H9 (cell line): ENCODE measurements around the gene MYOF. TPM values are rescaled to one million over a fixed set of nuclear protein-coding genes. Genes with fewer than 3 reads are reported as not detected.

Source experiments
- DNase-seq: peaks from one replicate; pipeline ENCODE4 v3.0.0-alpha.2; 2017
- H2AFZ ChIP-seq: one replicate; pipeline ENCODE4 v1.6.1; 2013; ENCODE audit warnings: mild to moderate bottlenecking, low read length, control low read depth, moderate library complexity
- H2AK5ac ChIP-seq: 2 replicates; pipeline ENCODE4 v1.6.1; 2013; ENCODE audit warnings: low read length, control low read depth, mixed read lengths; ENCODE audit not compliant: insufficient read length
- H2BK120ac ChIP-seq: one replicate; pipeline ENCODE4 v1.6.1; 2013; ENCODE audit warnings: low read depth, mild to moderate bottlenecking, low read length, control low read depth, inconsistent platforms; ENCODE audit not compliant: poor library complexity, severe bottlenecking
- H2BK12ac ChIP-seq: 2 replicates; pipeline ENCODE4 v1.6.1; 2013; ENCODE audit warnings: low read length, control low read depth, mixed read lengths, low read depth; ENCODE audit not compliant: insufficient read length
- H2BK15ac ChIP-seq: 2 replicates; pipeline ENCODE4 v1.6.1; 2013; ENCODE audit warnings: low read depth, low read length, control low read depth
- H2BK20ac ChIP-seq: one replicate; pipeline ENCODE4 v1.6.1; 2013; ENCODE audit warnings: low read depth, mild to moderate bottlenecking, low read length, control low read depth, inconsistent platforms; ENCODE audit not compliant: poor library complexity, severe bottlenecking
- H2BK5ac ChIP-seq: 2 replicates; pipeline ENCODE4 v1.6.1; 2013; ENCODE audit warnings: low read length, control low read depth, mixed read lengths; ENCODE audit not compliant: insufficient read length
- H3K14ac ChIP-seq: 2 replicates; pipeline ENCODE4 v1.6.1; 2013; ENCODE audit warnings: low read length, control low read depth; ENCODE audit not compliant: insufficient read depth
- H3K18ac ChIP-seq: 2 replicates; pipeline ENCODE4 v1.6.1; 2013; ENCODE audit warnings: low read depth, mild to moderate bottlenecking, mixed read lengths, low read length, control low read depth; ENCODE audit not compliant: insufficient read length
- H3K23ac ChIP-seq: 2 replicates; pipeline ENCODE4 v1.6.1; 2013; ENCODE audit warnings: low read length, control low read depth, mixed read lengths, low read depth; ENCODE audit not compliant: insufficient read length
- H3K23me2 ChIP-seq: 2 replicates; pipeline ENCODE4 v1.6.1; 2013; ENCODE audit warnings: low read depth, mild to moderate bottlenecking, mixed read lengths, low read length, control low read depth; ENCODE audit not compliant: insufficient read length, poor library complexity, severe bottlenecking
- H3K27ac ChIP-seq: 2 replicates; pipeline ENCODE4 v1.5.1; 2013; ENCODE audit warnings: low read length, control low read depth, mixed read lengths, low read depth; ENCODE audit not compliant: insufficient read length
- H3K27me3 ChIP-seq: 2 replicates; pipeline ENCODE4 v1.6.1; 2013; ENCODE audit warnings: low read length, control low read depth, inconsistent platforms; ENCODE audit not compliant: insufficient read depth
- H3K4ac ChIP-seq: 2 replicates; pipeline ENCODE4 v1.6.1; 2013; ENCODE audit warnings: low read depth, mild to moderate bottlenecking, control low read depth, inconsistent platforms, low read length, moderate library complexity
- H3K4me1 ChIP-seq: 2 replicates; pipeline ENCODE4 v1.6.1; 2013; ENCODE audit warnings: low read length, control low read depth, inconsistent platforms; ENCODE audit not compliant: insufficient read depth
- H3K4me2 ChIP-seq: 2 replicates; pipeline ENCODE4 v1.6.1; 2013; ENCODE audit warnings: low read length, control low read depth, mixed read lengths; ENCODE audit not compliant: insufficient read length, insufficient read depth
- H3K56ac ChIP-seq: 2 replicates; pipeline ENCODE4 v1.6.1; 2013; ENCODE audit warnings: low read depth, mild to moderate bottlenecking, mixed read lengths, low read length, control low read depth; ENCODE audit not compliant: insufficient read length
- H3K79me1 ChIP-seq: 2 replicates; pipeline ENCODE4 v1.6.1; 2013; ENCODE audit warnings: low read depth, mild to moderate bottlenecking, moderate library complexity, low read length, control low read depth, inconsistent platforms; ENCODE audit not compliant: insufficient read depth, poor library complexity, severe bottlenecking
- H3K79me2 ChIP-seq: 2 replicates; pipeline ENCODE4 v1.6.1; 2013; ENCODE audit warnings: low read length, control low read depth, inconsistent platforms; ENCODE audit not compliant: insufficient read depth
- H3K9ac ChIP-seq: 2 replicates; pipeline ENCODE4 v1.6.1; 2013; ENCODE audit warnings: low read length, control low read depth, mixed read lengths; ENCODE audit not compliant: insufficient read length; ENCODE audit errors: extremely low read depth
- H3K9me3 ChIP-seq: one replicate; pipeline ENCODE4 v1.6.1; 2013; ENCODE audit warnings: low read depth, low read length, inconsistent platforms; ENCODE audit not compliant: control insufficient read depth
- H3T11ph ChIP-seq: one replicate; pipeline ENCODE4 v1.6.1; 2013; ENCODE audit warnings: mild to moderate bottlenecking, low read length, control low read depth, inconsistent platforms
- H4K20me1 ChIP-seq: one replicate; pipeline ENCODE4 v1.6.1; 2013; ENCODE audit not compliant: control insufficient read depth, insufficient read length, insufficient read depth
- H4K5ac ChIP-seq: 2 replicates; pipeline ENCODE4 v1.6.1; 2013; ENCODE audit warnings: low read depth, mild to moderate bottlenecking, mixed read lengths, low read length, control low read depth; ENCODE audit not compliant: insufficient read length
- H4K8ac ChIP-seq: replicated peaks from 2 replicates; pipeline ENCODE4 v1.6.1; 2013; ENCODE audit warnings: low read length, control low read depth, mixed read lengths, low read depth; ENCODE audit not compliant: insufficient read length
- H4K91ac ChIP-seq: 2 replicates; pipeline ENCODE4 v1.6.1; 2013; ENCODE audit warnings: low read depth, mild to moderate bottlenecking, moderate library complexity, mixed read lengths, low read length, control low read depth; ENCODE audit not compliant: insufficient read length
- H3K27ac Mint-ChIP-seq, 3 experiments: 2 replicates in 2 of 3; 3 replicates in 1 of 3; pipeline ENCODE4 v1.8.0; 2020 to 2021; ENCODE audit warnings: mixed read lengths in 3 of 3, mild to moderate bottlenecking in 1 of 3, moderate library complexity in 1 of 3
- H3K27me3 Mint-ChIP-seq: 2 replicates; pipeline ENCODE4 v1.8.0; 2021; ENCODE audit warnings: low read depth, mild to moderate bottlenecking, moderate library complexity, mixed read lengths
- H3K36me3 Mint-ChIP-seq, 3 experiments: 2 replicates in 2 of 3; 3 replicates in 1 of 3; pipeline ENCODE4 v1.8.0; 2020 to 2021; ENCODE audit warnings: low read depth in 3 of 3, mixed read lengths in 3 of 3; ENCODE audit not compliant: insufficient read depth in 1 of 3
- H3K4me1 Mint-ChIP-seq, 2 experiments: 2 replicates each; pipeline ENCODE4 v1.8.0; 2020; ENCODE audit warnings: mixed read lengths in 2 of 2
- H3K4me3 Mint-ChIP-seq, 2 experiments: 2 replicates in 1 of 2; 3 replicates in 1 of 2; pipeline ENCODE4 v1.8.0; 2020 to 2021; ENCODE audit warnings: mild to moderate bottlenecking in 2 of 2, mixed read lengths in 2 of 2, moderate library complexity in 1 of 2
- H3K9me3 Mint-ChIP-seq, 2 experiments: 2 replicates in 1 of 2; 3 replicates in 1 of 2; pipeline ENCODE4 v1.8.0; 2020; ENCODE audit warnings: mild to moderate bottlenecking in 2 of 2, mixed read lengths in 2 of 2, moderate library complexity in 1 of 2
- WGBS: extraction: QIAGEN DNeasy Blood & Tissue Kit; methylation state at CpG from one replicate; pipeline ENCODE4 v1.1.7; 2013; ENCODE audit warnings: missing lambda C conversion rate, low lambda C conversion rate, mixed read lengths; ENCODE audit not compliant: insufficient read length; ENCODE audit errors: extremely low coverage; 5-methylcytosine and 5-hydroxymethylcytosine counted together
- total RNA-seq: library from RNA; stranded (reverse); gene quantifications from 2 replicates; pipeline ENCODE4 v1.2.1, GENCODE V29; 2021
- TF ChIP-seq, protein P1 (sequence below): fragments of 200-600 bp; sonication (generic); conservative IDR thresholded peaks from 3 replicates; pipeline ENCODE4 v1.8.0; 2021; ENCODE audit warnings: antibody characterized with exemption, mild to moderate bottlenecking

MYOF gene
- total RNA-seq, 1 experiment from 2014 or later: 2.8 TPM

DNA sequence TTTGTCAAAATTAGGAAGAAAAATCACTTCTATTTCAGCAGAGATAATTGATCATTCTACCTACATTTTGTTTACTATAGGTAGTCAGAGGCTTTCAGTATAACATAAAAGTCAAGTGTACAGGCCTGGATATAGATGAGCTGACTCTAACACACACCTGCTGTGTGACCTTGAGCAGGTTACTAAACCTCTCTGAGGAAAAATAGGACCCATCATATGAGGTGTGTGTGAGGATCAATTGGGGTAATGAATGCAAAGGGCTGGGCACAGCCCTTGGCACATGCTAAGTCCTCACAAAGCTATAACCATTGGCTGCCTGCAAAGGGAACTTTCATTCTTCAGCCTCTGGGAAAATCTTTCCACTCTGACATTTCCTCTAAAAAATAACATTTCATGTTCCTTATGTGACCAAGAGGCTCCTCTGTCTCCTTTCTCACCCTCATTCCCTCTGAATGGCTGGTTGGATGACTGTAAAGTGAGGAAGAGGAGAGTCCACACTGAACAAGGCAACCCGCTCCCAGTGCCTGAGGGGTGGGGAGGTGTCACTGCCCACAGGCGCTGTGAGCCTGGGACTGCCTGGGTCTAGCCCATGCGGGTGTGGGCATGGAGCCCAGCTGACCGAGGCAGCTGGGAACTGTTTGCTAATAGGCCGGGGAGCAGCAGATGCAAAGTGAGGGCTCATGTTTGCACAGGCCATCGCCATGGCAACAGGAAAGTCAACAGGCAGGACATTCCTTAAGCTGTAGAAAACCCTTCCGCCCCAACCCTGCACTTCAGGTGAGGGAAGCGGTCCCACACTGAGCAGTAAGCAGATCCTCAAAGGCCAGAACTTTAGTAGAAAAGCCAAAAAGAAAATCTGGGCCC is 36.8 kb downstream of the MYOF start:
- Mint-ChIP-seq H3K36me3 (0 out of 7 replicates have a peak, but pooled peaks cover 0 to 5% (median 0%) of the 10 kb centered on the region in 3 experiments), H3K27me3 (no peaks in the 10 kb centered on the region; the same call in 1 of the 2 replicates), H3K4me3 (peak overlapping the region; percentile 22 to 68; a peak in 4 of 5 replicates), H3K27ac (peak overlapping the region; percentile 99), H3K4me1 (peaks cover 45 to 55% of the 10 kb centered on the region in 2 experiments), H3K9me3 (no peaks in the 10 kb centered on the region)
- no peak overlapping the region for H3K4ac ChIP-seq
- no peak overlapping the region for H4K91ac ChIP-seq
- DNase-seq: peak; percentile 99
- H3K9me3 ChIP-seq: no peaks in the 10 kb centered on the region
- no CpG with 5 or more reads among the region's 8 CpGs for WGBS
- no peaks in the 10 kb centered on the region; the same call in none of the 2 replicates for H3K4me1 ChIP-seq
- H2AFZ ChIP-seq: no peak overlapping the region
- TF ChIP-seq, protein P1, sequence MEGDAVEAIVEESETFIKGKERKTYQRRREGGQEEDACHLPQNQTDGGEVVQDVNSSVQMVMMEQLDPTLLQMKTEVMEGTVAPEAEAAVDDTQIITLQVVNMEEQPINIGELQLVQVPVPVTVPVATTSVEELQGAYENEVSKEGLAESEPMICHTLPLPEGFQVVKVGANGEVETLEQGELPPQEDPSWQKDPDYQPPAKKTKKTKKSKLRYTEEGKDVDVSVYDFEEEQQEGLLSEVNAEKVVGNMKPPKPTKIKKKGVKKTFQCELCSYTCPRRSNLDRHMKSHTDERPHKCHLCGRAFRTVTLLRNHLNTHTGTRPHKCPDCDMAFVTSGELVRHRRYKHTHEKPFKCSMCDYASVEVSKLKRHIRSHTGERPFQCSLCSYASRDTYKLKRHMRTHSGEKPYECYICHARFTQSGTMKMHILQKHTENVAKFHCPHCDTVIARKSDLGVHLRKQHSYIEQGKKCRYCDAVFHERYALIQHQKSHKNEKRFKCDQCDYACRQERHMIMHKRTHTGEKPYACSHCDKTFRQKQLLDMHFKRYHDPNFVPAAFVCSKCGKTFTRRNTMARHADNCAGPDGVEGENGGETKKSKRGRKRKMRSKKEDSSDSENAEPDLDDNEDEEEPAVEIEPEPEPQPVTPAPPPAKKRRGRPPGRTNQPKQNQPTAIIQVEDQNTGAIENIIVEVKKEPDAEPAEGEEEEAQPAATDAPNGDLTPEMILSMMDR: no peak
- peak overlapping the region; percentile 11 for H3K4me2 ChIP-seq
- peak overlapping the region; percentile 46; the same call in 1 of the 2 replicates for H3K14ac ChIP-seq
- no peaks in the 10 kb centered on the region for H3K27me3 ChIP-seq
- H4K5ac ChIP-seq: no peak overlapping the region
- H2BK120ac ChIP-seq: no peak overlapping the region
- H3K27ac ChIP-seq: peak overlapping the region; percentile 37
- H3K79me2 ChIP-seq: no peaks in the 10 kb centered on the region
- H2BK20ac ChIP-seq: no peak overlapping the region
- H2BK5ac ChIP-seq: no peak overlapping the region
- peak overlapping the region; percentile 43 for H3K18ac ChIP-seq
- no peak overlapping the region for H2BK15ac ChIP-seq
- no peaks in the 10 kb centered on the region for H3K23me2 ChIP-seq
- H2AK5ac ChIP-seq: no peak overlapping the region
- H3K79me1 ChIP-seq: no peaks in the 10 kb centered on the region
- no peak overlapping the region for H3T11ph ChIP-seq
- no peak overlapping the region for H3K23ac ChIP-seq
- H4K20me1 ChIP-seq: no peaks in the 10 kb centered on the region
- no peak overlapping the region for H4K8ac ChIP-seq
- H3K56ac ChIP-seq: no peak overlapping the region
- H2BK12ac ChIP-seq: no peak overlapping the region
- H3K9ac ChIP-seq: peak overlapping the region; percentile 5
